ENCODE results near the gene SIRPA.

GRCh38 chr20:1875183-1875554 lies 20.0 kb upstream of the SIRPA start:
- TF ChIP-seq POLR2A (IDR thresholded peaks at IDR 0.05; ENCODE audit: low read depth, low read length) (no peak), POLR2AphosphoS5 (IDR thresholded peaks at IDR 0.05; ENCODE audit: low read depth, low read length) (no peak), TAF1 (IDR thresholded peaks at IDR 0.05; ENCODE audit: borderline replicate concordance, low read depth, low read length) (no peak)

Data from GM12892 (cell line).